Sigmoid colon (tissue), 7 donors: ENCODE data around the gene CNOT1. TPM values are rescaled to one million over a fixed set of nuclear protein-coding genes. Genes with fewer than 3 reads are reported as not detected.

Experiments used
- DNase-seq: peaks from one replicate; pipeline ENCODE4 v3.0.0-alpha.2; 2019
- H3K27ac ChIP-seq, 4 donors: fragments of 200-600 bp; sonication (generic); one replicate each; pipeline ENCODE4 v1.5.1; 2016 to 2019; ENCODE audit warnings: mild to moderate bottlenecking in 1 of 4
- H3K27me3 ChIP-seq, 3 donors: fragments of 200-600 bp; sonication (generic); one replicate each; pipeline ENCODE4 v1.5.1; 2019; ENCODE audit warnings: mild to moderate bottlenecking in 1 of 3
- H3K36me3 ChIP-seq, 4 donors: fragments of 200-600 bp; sonication (generic); one replicate each; pipeline ENCODE4 v1.5.1; 2016 to 2019
- H3K4me1 ChIP-seq, 4 donors: fragments of 200-600 bp; sonication (generic); one replicate each; pipeline ENCODE4 v1.5.1; 2017 to 2019
- H3K4me3 ChIP-seq, 4 donors: fragments of 200-600 bp; sonication (generic); one replicate each; pipeline ENCODE4 v1.5.1; 2017 to 2019; ENCODE audit warnings: mild to moderate bottlenecking in 2 of 4, moderate library complexity in 1 of 4
- H3K9me3 ChIP-seq, 4 donors: fragments of 200-600 bp in 3 of 4; sonication (generic) in 3 of 4; one replicate each; pipeline versions ENCODE4 v1.5.1 to v1.6.1; 2013 to 2019
- CTCF ChIP-seq, 4 experiments: fragments of 450-650 bp in 3 of 4; fragments of 200-600 bp in 1 of 4; IDR thresholded peaks; one replicate each; pipeline ENCODE4 v1.5.1; 2016 to 2019; ENCODE audit warnings: antibody characterized with exemption in 4 of 4, mild to moderate bottlenecking in 3 of 4, moderate library complexity in 2 of 4
- EP300 ChIP-seq, 4 donors: sonication (generic); formaldehyde crosslinking; IDR thresholded peaks; one replicate each; pipeline ENCODE4 v1.6.1; 2017; ENCODE audit warnings: antibody characterized with exemption in 4 of 4
- POLR2A ChIP-seq, 2 donors: fragments of 450-650 bp; IDR thresholded peaks; one replicate each; pipeline ENCODE4 v1.6.1; 2016; ENCODE audit warnings: antibody characterized with exemption in 2 of 2, mild to moderate bottlenecking in 2 of 2, moderate library complexity in 2 of 2
- POLR2AphosphoS5 ChIP-seq, 4 donors: sonication (generic); formaldehyde crosslinking; IDR thresholded peaks; one replicate each; pipeline ENCODE4 v1.6.1; 2017; ENCODE audit warnings: antibody characterized with exemption in 4 of 4
- WGBS, 2 donors: extraction: QIAGEN DNeasy Blood & Tissue Kit; methylation state at CpG; one replicate each; pipeline ENCODE4 v1.1.7; 2013; 5-methylcytosine and 5-hydroxymethylcytosine counted together
- intact Hi-C: fragments of 100-400 bp; cut with DNase I; formaldehyde crosslinking; loops from one replicate; pipeline ENCODE4 v1.15.1; 2023
- polyA plus RNA-seq, 3 donors: library from polyadenylated mRNA; stranded (reverse); fragments of 200-250 nt; gene quantifications; one replicate each; pipeline ENCODE4 v1.2.3, GENCODE V29; 2013
- total RNA-seq, 4 donors: library from RNA; depleted of rRNA; stranded (reverse); fragments of >200 nt; gene quantifications; one replicate each; pipeline ENCODE4 v1.1.0, GENCODE V29; 2016
- donor health status: healthy with polysubstance abuse.
- donor health status: Bipolar disorder and iron deficiency.
- donor health status: healthy.

Gene CNOT1
- total and polyA plus RNA-seq, 7 donors = 61.3 to 112 (median 79.6) TPM

- Histone ChIP-seq H3K36me3 (no peaks in the 10 kb centered on the region), H3K9me3 (no peaks in the 10 kb centered on the region), H3K27ac (no peak overlapping the region), H3K4me3 (no peak overlapping the region), H3K27me3 (peaks cover 0 to 10% (median 0%) of the 10 kb centered on the region in 3 donors), H3K4me1 (no peaks in the 10 kb centered on the region)
- no peak for TF ChIP-seq CTCF (IDR thresholded peaks at IDR 0.05)
- TF ChIP-seq POLR2A (IDR thresholded peaks at IDR 0.05) = no peak
- TF ChIP-seq POLR2AphosphoS5 (IDR thresholded peaks at IDR 0.05) = no peak
- TF ChIP-seq EP300 (IDR thresholded peaks at IDR 0.05) = no peak
- DNase-seq = no peak
- WGBS, 2 donors = 56 to 71% methylated on average over 1 of the region's 1 CpG
- intact Hi-C loops = no loop called here
Measured at GRCh38 chr16:58476791-58477190, 152.8 kb downstream of the CNOT1 start.

DNA sequence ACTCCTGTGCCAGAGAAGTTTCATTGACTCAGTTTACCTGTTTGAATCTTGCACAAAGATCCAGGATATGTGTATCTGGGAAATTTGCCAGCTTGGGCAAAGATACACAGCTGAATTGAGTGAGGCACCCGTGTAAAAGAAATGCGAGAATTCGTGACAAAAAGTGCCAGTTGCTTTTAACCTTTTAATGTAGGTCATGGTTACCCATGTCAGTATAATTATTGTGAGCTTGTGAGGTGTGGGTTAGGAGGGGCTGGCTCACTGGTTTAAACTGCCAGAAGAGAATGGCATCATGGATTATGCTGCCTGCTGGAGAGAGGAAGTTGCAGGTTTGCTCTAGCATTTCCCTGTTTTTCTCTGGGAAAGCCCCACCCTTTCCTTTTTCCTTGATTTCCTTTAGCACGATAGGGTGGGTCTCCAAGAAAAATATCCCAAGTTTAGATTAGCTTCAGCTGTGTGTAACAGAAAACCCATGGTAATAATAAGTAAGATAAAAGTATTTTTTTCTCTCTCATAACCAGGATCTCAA is 154.5 kb downstream of the CNOT1 start:
- Histone ChIP-seq H3K9me3 (no peaks in the 10 kb centered on the region), H3K4me1 (no peaks in the 10 kb centered on the region), H3K36me3 (no peaks in the 10 kb centered on the region), H3K27me3 (peaks cover 0 to 18% (median 0%) of the 10 kb centered on the region in 3 donors), H3K27ac (no peak overlapping the region), H3K4me3 (no peak overlapping the region)
- TF ChIP-seq POLR2AphosphoS5 (IDR thresholded peaks at IDR 0.05) = no peak
- TF ChIP-seq CTCF (IDR thresholded peaks at IDR 0.05) = no peak
- no peak for TF ChIP-seq EP300 (IDR thresholded peaks at IDR 0.05)
- TF ChIP-seq POLR2A (IDR thresholded peaks at IDR 0.05) = no peak
- intact Hi-C loops = no loop called here
- no peak for DNase-seq
- 23 to 58% methylated on average over 4 of the region's 4 CpGs for WGBS, 2 donors

DNA sequence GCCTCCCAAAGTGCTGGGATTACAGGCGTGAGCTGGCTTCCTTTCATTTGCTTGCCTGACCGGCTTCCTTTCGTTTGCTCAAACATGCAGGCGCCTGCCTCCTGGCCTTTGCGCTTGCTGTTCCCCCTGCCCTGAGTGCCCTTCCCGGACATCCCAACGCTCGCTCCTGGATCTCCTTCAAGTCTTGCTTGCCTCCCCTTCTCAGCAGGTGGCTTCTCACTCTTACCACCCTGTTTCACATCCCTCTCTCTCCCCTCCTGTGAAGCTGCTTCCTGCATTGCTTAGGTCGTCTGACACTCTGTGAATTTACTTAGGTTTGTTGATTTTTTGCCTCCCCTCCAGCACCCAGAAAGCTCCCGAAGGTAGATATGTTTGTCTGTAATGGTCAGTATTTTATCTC is 155.3 kb downstream of the CNOT1 start:
- Histone ChIP-seq H3K4me1 (no peaks in the 10 kb centered on the region), H3K36me3 (no peaks in the 10 kb centered on the region), H3K4me3 (no peak overlapping the region), H3K9me3 (no peaks in the 10 kb centered on the region), H3K27me3 (peaks cover 0 to 24% (median 0%) of the 10 kb centered on the region in 3 donors), H3K27ac (no peak overlapping the region)
- intact Hi-C loops = no loop called here
- TF ChIP-seq POLR2AphosphoS5 (IDR thresholded peaks at IDR 0.05) (no peak), CTCF (IDR thresholded peaks at IDR 0.05) (no peak), POLR2A (IDR thresholded peaks at IDR 0.05) (no peak), EP300 (IDR thresholded peaks at IDR 0.05) (no peak)
- no peak for DNase-seq
- 73 to 74% methylated on average over 10 of the region's 10 CpGs for WGBS, 2 donors

- no peak for DNase-seq
- no peak for TF ChIP-seq CTCF (IDR thresholded peaks at IDR 0.05)
- no peak for TF ChIP-seq EP300 (IDR thresholded peaks at IDR 0.05)
- TF ChIP-seq POLR2AphosphoS5 (IDR thresholded peaks at IDR 0.05) = no peak
- no peak for TF ChIP-seq POLR2A (IDR thresholded peaks at IDR 0.05)
- Histone ChIP-seq H3K27me3 (peaks cover 0 to 39% (median 2%) of the 10 kb centered on the region in 3 donors), H3K36me3 (no peaks in the 10 kb centered on the region), H3K27ac (no peak overlapping the region), H3K4me1 (no peaks in the 10 kb centered on the region), H3K9me3 (no peaks in the 10 kb centered on the region), H3K4me3 (no peak overlapping the region)
- intact Hi-C loops = no loop called here
- 91 to 93% methylated on average over 3 of the region's 3 CpGs for WGBS, 2 donors
Measured at GRCh38 chr16:58472827-58473226, 156.8 kb downstream of the CNOT1 start.

GRCh38 chr16:58472266-58472665 is 157.4 kb downstream of the CNOT1 start:
- no peak for DNase-seq
- no peak overlapping the region for H3K27ac ChIP-seq
- no peaks in the 10 kb centered on the region for H3K36me3 ChIP-seq
- H3K4me1 ChIP-seq = no peaks in the 10 kb centered on the region
- H3K4me3 ChIP-seq = no peak overlapping the region
- H3K27me3 ChIP-seq = peaks cover under 1 to 45% (median 6%) of the 10 kb centered on the region in 3 donors
- no peaks in the 10 kb centered on the region for H3K9me3 ChIP-seq
- intact Hi-C loops = no loop called here
- TF ChIP-seq CTCF (IDR thresholded peaks at IDR 0.05) = no peak
- no peak for TF ChIP-seq POLR2AphosphoS5 (IDR thresholded peaks at IDR 0.05)
- TF ChIP-seq POLR2A (IDR thresholded peaks at IDR 0.05) = no peak
- TF ChIP-seq EP300 (IDR thresholded peaks at IDR 0.05) = no peak
- WGBS, 2 donors = 87 to 91% methylated on average over 9 of the region's 9 CpGs
